Ovary (tissue), 3 donors: ENCODE measurements around the gene FRMD3.

ENCODE experiments used
- POLR2A ChIP-seq: fragments of 450-650 bp; IDR thresholded peaks from one replicate; pipeline ENCODE4 v1.6.1; 2017; ENCODE audit warnings: antibody characterized with exemption, mild to moderate bottlenecking, moderate library complexity
- TF ChIP-seq, protein P1 (sequence below), 3 donors: fragments of 450-650 bp in 2 of 3; fragments of 200-600 bp in 1 of 3; IDR thresholded peaks; one replicate each; pipeline versions ENCODE4 v1.5.1 to v1.8.0; 2016 to 2022; ENCODE audit warnings: antibody characterized with exemption in 3 of 3, mild to moderate bottlenecking in 1 of 3
- donor health status: DM: no; HTN: no; CAD: no.

DNA sequence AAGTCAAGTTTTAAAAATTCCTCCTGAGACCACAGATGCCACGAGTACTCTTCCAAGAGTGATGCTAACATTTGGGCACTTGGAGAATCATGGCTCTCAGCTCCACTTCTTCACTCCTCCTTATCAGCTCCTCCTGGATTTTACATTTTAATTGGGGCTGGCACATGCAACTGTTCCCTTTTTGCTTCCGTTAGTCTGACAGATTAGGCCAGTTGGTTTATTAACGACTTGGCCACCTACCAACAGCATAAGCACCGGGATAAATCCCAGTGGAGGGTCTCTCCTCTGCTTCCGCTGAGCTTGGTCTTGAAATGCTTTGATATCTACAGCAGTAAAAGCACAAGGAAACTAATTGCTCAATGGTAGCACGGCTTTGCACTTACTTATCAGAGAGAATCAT is 340.6 kb downstream of the FRMD3 start:
- TF ChIP-seq, protein P1, sequence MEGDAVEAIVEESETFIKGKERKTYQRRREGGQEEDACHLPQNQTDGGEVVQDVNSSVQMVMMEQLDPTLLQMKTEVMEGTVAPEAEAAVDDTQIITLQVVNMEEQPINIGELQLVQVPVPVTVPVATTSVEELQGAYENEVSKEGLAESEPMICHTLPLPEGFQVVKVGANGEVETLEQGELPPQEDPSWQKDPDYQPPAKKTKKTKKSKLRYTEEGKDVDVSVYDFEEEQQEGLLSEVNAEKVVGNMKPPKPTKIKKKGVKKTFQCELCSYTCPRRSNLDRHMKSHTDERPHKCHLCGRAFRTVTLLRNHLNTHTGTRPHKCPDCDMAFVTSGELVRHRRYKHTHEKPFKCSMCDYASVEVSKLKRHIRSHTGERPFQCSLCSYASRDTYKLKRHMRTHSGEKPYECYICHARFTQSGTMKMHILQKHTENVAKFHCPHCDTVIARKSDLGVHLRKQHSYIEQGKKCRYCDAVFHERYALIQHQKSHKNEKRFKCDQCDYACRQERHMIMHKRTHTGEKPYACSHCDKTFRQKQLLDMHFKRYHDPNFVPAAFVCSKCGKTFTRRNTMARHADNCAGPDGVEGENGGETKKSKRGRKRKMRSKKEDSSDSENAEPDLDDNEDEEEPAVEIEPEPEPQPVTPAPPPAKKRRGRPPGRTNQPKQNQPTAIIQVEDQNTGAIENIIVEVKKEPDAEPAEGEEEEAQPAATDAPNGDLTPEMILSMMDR (IDR thresholded peaks at IDR 0.05): no peak
- TF ChIP-seq POLR2A: no peak
